HepG2 (cell line): Measurements from ENCODE around the gene FETUB. TPM values are rescaled to one million over a fixed set of nuclear protein-coding genes. Genes with fewer than 3 reads are reported as not detected.
A peak's percentile ranks its signal among the peaks of the same experiment; 100 is the strongest.

Experiments used
- ATAC-seq: fragments of 200-7000 bp; cut with Tn5 transposase; 3 replicates; pipeline ENCODE4 v1.9.1; 2020; ENCODE audit warnings: mild to moderate bottlenecking, moderate library complexity
- BruUV-seq: library from RNA; stranded (reverse); fragments of 400-500 nt; replicated peaks from 2 replicates; lab custom pipeline; 2021; lab: Mats Ljungman, UMichigan
- CTCF ChIA-PET: fragments of 300-600 bp; formaldehyde crosslinking; extraction: SDS; loops from one replicate; lab custom pipeline; 2021; ENCODE audit warnings: low total read pairs, inconsistent platforms, low intra/inter-chr PET ratio; lab: Yijun Ruan, JAX
- POLR2A ChIA-PET: fragments of 350-600 bp; sonication (Branson Sonifier 250); formaldehyde crosslinking; loops from one replicate; lab custom pipeline; 2020; ENCODE audit warnings: antibody characterized with exemption, inconsistent platforms; lab: Yijun Ruan, JAX
- DNase-seq: peaks from one replicate; pipeline ENCODE4 v3.0.0-alpha.2; 2015; ENCODE audit warnings: low spot score
- FAIRE-seq: peaks from 3 replicates; lab custom pipeline; 2011; peaks lifted over from hg19 to GRCh38; lab: Jason Lieb, UNC
- H2AFZ ChIP-seq: one replicate; pipeline ENCODE4 v1.6.1; 2011; ENCODE audit warnings: low read length, inconsistent platforms
- H3K27ac ChIP-seq: fragments of 300-600 bp; 3 replicates; pipeline ENCODE4 v1.8.0; 2011; ENCODE audit warnings: mixed run types, mild to moderate bottlenecking, mixed read lengths, low read length, inconsistent platforms; ENCODE audit not compliant: insufficient read depth; ENCODE audit errors: extremely low read length
- H3K27me3 ChIP-seq, 2 experiments: fragments of 200-600 bp in 1 of 2; 2 replicates in 1 of 2; 3 replicates in 1 of 2; pipeline versions ENCODE4 v1.6.0 to v1.8.0; 2011; ENCODE audit warnings: low read length in 2 of 2, mild to moderate bottlenecking in 2 of 2, moderate library complexity in 2 of 2, inconsistent platforms in 1 of 2; ENCODE audit not compliant: insufficient read depth in 2 of 2, control insufficient read depth in 1 of 2
- H3K36me3 ChIP-seq, 2 experiments: fragments of 200-600 bp in 1 of 2; replicated peaks in 1 of 2; 2 replicates in 1 of 2; 3 replicates in 1 of 2; pipeline versions ENCODE4 v1.5.1 to v1.8.0; 2011; ENCODE audit warnings: low read length in 2 of 2, inconsistent platforms in 1 of 2; ENCODE audit not compliant: insufficient read depth in 2 of 2, control insufficient read depth in 1 of 2
- H3K4me1 ChIP-seq: 2 replicates; pipeline ENCODE4 v1.5.1; 2012; ENCODE audit warnings: low read length, inconsistent platforms; ENCODE audit not compliant: insufficient read depth
- H3K4me2 ChIP-seq: 2 replicates; pipeline ENCODE4 v1.6.0; 2011; ENCODE audit warnings: low read depth, low read length, inconsistent platforms
- H3K4me3 ChIP-seq, 3 experiments: fragments of 200-600 bp in 1 of 3; sonication (generic), shearing (Covaris generic) in 1 of 3; replicated peaks in 1 of 3; 2 replicates each; pipeline ENCODE4 v1.5.1; 2011 to 2016; ENCODE audit warnings: low read length in 3 of 3, inconsistent platforms in 2 of 3, low read depth in 2 of 3, mild to moderate bottlenecking in 2 of 3, control low read depth in 1 of 3, mixed read lengths in 1 of 3; ENCODE audit not compliant: insufficient read depth in 1 of 3
- H3K79me2 ChIP-seq: one replicate; pipeline ENCODE4 v1.6.1; 2011; ENCODE audit warnings: low read length, inconsistent platforms; ENCODE audit not compliant: insufficient read depth
- H3K9ac ChIP-seq: 2 replicates; pipeline ENCODE4 v1.6.0; 2011; ENCODE audit warnings: mild to moderate bottlenecking, low read depth, low read length, inconsistent platforms; ENCODE audit not compliant: insufficient read depth
- H3K9me3 ChIP-seq: 2 replicates; pipeline ENCODE4 v1.5.1; 2012; ENCODE audit warnings: mild to moderate bottlenecking, low read length
- H4K20me1 ChIP-seq: 2 replicates; pipeline ENCODE4 v1.6.0; 2011; ENCODE audit warnings: inconsistent platforms, mild to moderate bottlenecking, low read length, moderate library complexity; ENCODE audit not compliant: insufficient read depth
- ARID4A ChIP-seq: sonication (generic); formaldehyde crosslinking; IDR thresholded peaks from 2 replicates; pipeline ENCODE4 v1.5.0; 2020; ENCODE audit warnings: mild to moderate bottlenecking, missing genetic modification reagents, borderline replicate concordance
- HNF4G ChIP-seq, 2 experiments: sonication (generic) in 1 of 2; formaldehyde crosslinking in 1 of 2; IDR thresholded peaks; 2 replicates each; pipeline versions ENCODE4 v1.4.0 to v1.6.1; 2011 to 2020; ENCODE audit warnings: borderline replicate concordance in 2 of 2, low read depth in 2 of 2, mild to moderate bottlenecking in 2 of 2, low read length in 1 of 2, missing genetic modification reagents in 1 of 2, moderate library complexity in 1 of 2
- MAFG ChIP-seq: sonication (generic); formaldehyde crosslinking; IDR thresholded peaks from 2 replicates; pipeline ENCODE4 v1.5.1; 2020; ENCODE audit warnings: mild to moderate bottlenecking, missing genetic modification reagents
- PAWR ChIP-seq: sonication (generic); formaldehyde crosslinking; IDR thresholded peaks from 2 replicates; pipeline ENCODE4 v1.4.0; 2020; ENCODE audit warnings: missing genetic modification reagents, mild to moderate bottlenecking, borderline replicate concordance
- SUZ12 ChIP-seq: fragments of 150-350 bp; IDR thresholded peaks from 2 replicates; pipeline ENCODE4 v1.6.1; 2014; ENCODE audit warnings: low read depth, low read length
- ZFP62 ChIP-seq: sonication (generic); formaldehyde crosslinking; IDR thresholded peaks from 2 replicates; pipeline ENCODE4 v1.4.0; 2020; ENCODE audit warnings: missing genetic modification reagents
- ZNF20 ChIP-seq: sonication (generic); formaldehyde crosslinking; IDR thresholded peaks from 2 replicates; pipeline ENCODE4 v1.4.0; 2020; ENCODE audit warnings: mild to moderate bottlenecking, moderate library complexity, missing genetic modification reagents
- ZNF687 ChIP-seq: sonication (generic); formaldehyde crosslinking; IDR thresholded peaks from 2 replicates; pipeline ENCODE4 v1.5.1; 2020; ENCODE audit warnings: mild to moderate bottlenecking, missing genetic modification reagents, moderate library complexity
- ZNF710 ChIP-seq: sonication (generic); formaldehyde crosslinking; IDR thresholded peaks from 2 replicates; pipeline ENCODE4 v1.5.0; 2020; ENCODE audit warnings: mild to moderate bottlenecking, missing genetic modification reagents, borderline replicate concordance
- ZNF768 ChIP-seq: sonication (generic); formaldehyde crosslinking; IDR thresholded peaks from 2 replicates; pipeline ENCODE4 v1.4.0; 2020; ENCODE audit warnings: missing genetic modification reagents
- WGBS: methylation state at CpG from one replicate; pipeline ENCODE4 v1.1.6; 2017; ENCODE audit warnings: low lambda C conversion rate; 5-methylcytosine and 5-hydroxymethylcytosine counted together
- in situ Hi-C: cut with HindIII; loops from 2 replicates; pipeline ENCODE4 v1.10.0; 2017; ENCODE audit warnings: low pct_unique_long_range_greater_than_20kb; ENCODE audit not compliant: extremely low pct_ligation_motif_present
- intact Hi-C: fragments of 100-400 bp; cut with micrococcal nuclease; formaldehyde crosslinking; loops from one replicate; pipeline ENCODE4 v1.10.0; 2022; ENCODE audit not compliant: unreplicated experiment
- polyA plus RNA-seq, 8 experiments: library from polyadenylated mRNA; depleted of rRNA in 3 of 8; stranded (reverse) in 7 of 8; unstranded in 1 of 8; fragments of >200 nt; fragmentation: Illumina TruSeq in 4 of 8; extraction: Trizol in 4 of 8; gene quantifications; 2 replicates each; pipeline versions ENCODE4 v1.2.1 to v1.2.3, GENCODE V29; 2011 to 2016; ENCODE audit warnings: low read depth in 4 of 8, missing spikeins in 1 of 8, mixed read lengths in 1 of 8; ENCODE audit not compliant: insufficient read depth in 1 of 8
- total RNA-seq, 5 experiments: library from RNA; depleted of rRNA; stranded (reverse); fragments of >200 nt; fragmentation: Illumina TruSeq; extraction: Trizol; gene quantifications; 2 replicates each; pipeline ENCODE4 v1.2.3, GENCODE V29; 2016; ENCODE audit warnings: low read depth in 1 of 5

The FETUB gene
- total and polyA plus RNA-seq, 2 of the 13 experiments (the other 11 are each of a cell fraction or from before 2014, with no cell fraction given): 2.1 to 4.4 TPM

GRCh38 chr3:186614597-186615483, 25.4 kb upstream of the FETUB start:
- Histone ChIP-seq H2AFZ (no peak overlapping the region), H3K4me2 (peak overlapping the region; percentile 92), H3K4me3 (peak overlapping the region; percentile 74 to 82 (median 76)), H3K4me1 (peaks cover 77% of the 10 kb centered on the region), H3K9ac (peak overlapping the region; percentile 86), H3K9me3 (no peaks in the 10 kb centered on the region), H3K27ac (peak overlapping the region; percentile 93), H3K79me2 (peaks cover 31% of the 10 kb centered on the region), H4K20me1 (peaks cover 49% of the 10 kb centered on the region), H3K27me3 (no peaks in the 10 kb centered on the region; a peak in 1 of 5 replicates), H3K36me3 (peaks cover 16 to 42% of the 10 kb centered on the region in 2 experiments)
- ATAC-seq (0 out of 3 replicates have a peak, but pooled peaks have one; percentile 7), FAIRE-seq (peak; percentile 93), DNase-seq (peak; percentile 70)
- POLR2A ChIA-PET: interaction anchor here (0.9 to 27.1 kb wide), 9 partner anchors 10 to 212 kb away, joined by 3 to 854 read pairs (median 7); partner anchors contain the start of genes DNAJB11, EIF4A2 and TBCCD1
- intact Hi-C loops: loop anchor here (1.0 to 2.0 kb wide), 3 partner anchors 26 to 206 kb away; no protein-coding TSS in a partner anchor
- BruUV-seq: no TSS peak
- CTCF ChIA-PET: interaction anchor here (1.3 to 2.7 kb wide), 3 partner anchors 25 to 207 kb away, joined by 5 to 20 read pairs (median 8); no protein-coding TSS in a partner anchor
- in situ Hi-C loops: loop anchor here (10.0 kb wide), 1 partner anchor 140 kb away; no protein-coding TSS in a partner anchor
- WGBS: 36% methylated on average over 16 of the region's 16 CpGs
- TF ChIP-seq ZNF710 (CRISPR knock-in tag) (no peak; the same call in 1 of the 2 replicates), MAFG (CRISPR knock-in tag) (no peak), PAWR (CRISPR knock-in tag) (peak; percentile 68; the same call in 1 of the 2 replicates), ARID4A (CRISPR knock-in tag) (no peak), SUZ12 (no peak), ZNF768 (CRISPR knock-in tag) (no peak), ZNF20 (0 out of 2 replicates have a peak, but pooled peaks have one; percentile 58), HNF4G (IDR thresholded peaks at IDR 0.05; ENCODE audit: borderline replicate concordance, low read depth, low read length) (no peak), HNF4G (CRISPR knock-in tag; IDR thresholded peaks at IDR 0.05; ENCODE audit: borderline replicate concordance, low read depth) (no peak; the same call in 1 of the 2 replicates), ZNF687 (CRISPR knock-in tag) (no peak; the same call in 1 of the 2 replicates), ZFP62 (CRISPR knock-in tag) (no peak)
